HG02884 (cell line): ENCODE results near the gene UBR4.

ENCODE experiments used
- ATAC-seq: cut with Tn5 transposase; IDR thresholded peaks from one replicate; pipeline ENCODE4 v1.9.1; 2021; ENCODE audit warnings: mild to moderate bottlenecking, moderate library complexity; ENCODE audit not compliant: unreplicated experiment

The UBR4 gene

GRCh38 chr1:19038732-19039131, 171.3 kb downstream of the UBR4 start:
- no peak for ATAC-seq

- no peak for ATAC-seq
Measured at GRCh38 chr1:19038096-19038495, 172.0 kb downstream of the UBR4 start.

GRCh38 chr1:19037659-19038058, 172.4 kb downstream of the UBR4 start:
- ATAC-seq, result no peak

- no peak for ATAC-seq
Measured at GRCh38 chr1:19036813-19037605, 173.1 kb downstream of the UBR4 start.

- no peak for ATAC-seq
Measured at GRCh38 chr1:19036041-19036812, 173.8 kb downstream of the UBR4 start.

GRCh38 chr1:19035377-19036040, 174.6 kb downstream of the UBR4 start:
- ATAC-seq, result no peak

- no peak for ATAC-seq
Measured at GRCh38 chr1:19034721-19035120, 175.3 kb downstream of the UBR4 start.

- no peak for ATAC-seq
Measured at GRCh38 chr1:19033926-19034680, 176.0 kb downstream of the UBR4 start.

- no peak for ATAC-seq
Measured at GRCh38 chr1:19033515-19033839, 176.6 kb downstream of the UBR4 start.

- ATAC-seq, result no peak
Measured at GRCh38 chr1:19032701-19033514, 177.2 kb downstream of the UBR4 start.

- ATAC-seq, result no peak
Measured at GRCh38 chr1:19032413-19032695, 177.7 kb downstream of the UBR4 start.

- ATAC-seq, result no peak
Measured at GRCh38 chr1:19029191-19030085, 180.6 kb downstream of the UBR4 start.

GRCh38 chr1:19028546-19029129, 181.4 kb downstream of the UBR4 start:
- no peak for ATAC-seq

GRCh38 chr1:19028110-19028509, 182.0 kb downstream of the UBR4 start:
- ATAC-seq, result no peak
